Fibroblast of skin of abdomen (primary cell): Measurements from ENCODE around the gene PRELID2.
"Not testable (repeated sequence)": the region's sequence is repeated elsewhere in the genome, so short reads cannot be mapped to it uniquely, and the experiment has no call there.

Source experiments
- DNase-seq: peaks from one replicate; pipeline ENCODE4 v3.0.0-alpha.2; 2013

The PRELID2 gene

DNA sequence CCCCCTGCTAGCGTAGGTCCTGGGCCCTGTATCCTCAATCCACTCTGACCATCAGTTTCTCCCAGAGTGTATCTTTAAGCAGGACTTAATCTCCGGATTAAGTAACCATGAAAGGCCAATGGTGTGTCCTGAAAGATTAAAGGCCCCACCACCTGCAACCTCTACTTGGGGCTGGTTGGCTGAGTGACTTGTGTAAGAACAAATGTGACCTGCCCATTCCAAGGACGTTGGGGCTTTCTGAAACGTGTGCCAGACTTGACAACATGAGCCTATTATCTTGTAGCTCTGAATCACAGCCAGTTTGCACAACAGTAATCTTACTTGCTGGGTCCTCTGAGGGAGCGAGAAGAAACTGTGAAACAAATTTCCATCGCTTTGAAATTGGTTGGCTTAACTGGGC lies 3.1 kb upstream of the PRELID2 start:
- DNase-seq: no peak

- not testable (repeated sequence) for DNase-seq
Measured at GRCh38 chr5:145836241-145836640, 1.1 kb upstream of the PRELID2 start.

DNA sequence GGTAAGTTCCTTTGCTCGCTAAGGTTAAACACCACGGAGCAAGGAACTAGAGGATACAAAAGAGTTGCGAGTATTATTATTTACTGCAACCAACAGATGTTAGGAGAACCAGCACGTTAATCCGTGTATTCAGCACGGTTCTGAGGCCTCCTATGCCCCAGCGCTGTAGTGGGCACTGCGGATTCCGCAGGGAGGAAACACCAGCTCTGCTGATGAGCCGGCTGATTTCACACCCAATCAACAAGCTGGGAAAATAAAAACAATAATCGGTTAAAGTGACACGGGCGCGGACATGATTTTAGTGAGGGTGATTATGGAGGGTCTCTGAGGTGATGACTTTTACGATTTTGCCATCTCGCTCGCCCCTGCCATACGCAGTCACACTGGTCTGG lies 702 bp upstream of the PRELID2 start:
- no peak for DNase-seq

- DNase-seq: no peak
Measured at GRCh38 chr5:145834554-145834916, 607 bp downstream of the PRELID2 start.

DNA sequence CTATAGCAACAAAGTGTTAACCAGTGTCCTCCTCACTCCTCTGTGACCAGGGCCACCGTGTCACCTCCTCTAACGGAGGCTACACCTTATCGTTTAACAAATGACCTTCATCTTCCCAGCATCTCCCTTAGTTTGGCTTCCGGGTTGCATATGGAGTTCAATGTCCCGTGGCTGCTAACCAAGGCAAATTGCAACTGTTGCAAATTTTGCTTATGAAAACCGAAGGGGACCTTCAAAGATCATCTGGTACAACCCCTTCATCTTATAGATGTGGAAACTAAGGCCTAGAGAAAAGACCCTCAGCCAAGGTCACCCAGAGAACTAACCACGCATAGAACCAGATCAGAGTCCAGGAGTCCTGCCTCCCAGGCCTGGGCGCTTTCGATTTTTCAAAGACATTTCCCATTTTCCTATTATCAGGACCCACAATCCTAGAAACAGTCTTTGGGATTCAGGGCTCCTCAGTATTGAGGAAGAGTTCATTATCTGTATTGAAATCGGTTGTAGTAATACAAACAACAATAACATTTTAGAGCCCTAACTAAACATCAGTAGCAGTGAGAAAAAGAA lies 1.4 kb downstream of the PRELID2 start:
- no peak for DNase-seq

- peak; percentile 51 for DNase-seq
Measured at GRCh38 chr5:145830594-145830993, 4.5 kb downstream of the PRELID2 start.

DNA sequence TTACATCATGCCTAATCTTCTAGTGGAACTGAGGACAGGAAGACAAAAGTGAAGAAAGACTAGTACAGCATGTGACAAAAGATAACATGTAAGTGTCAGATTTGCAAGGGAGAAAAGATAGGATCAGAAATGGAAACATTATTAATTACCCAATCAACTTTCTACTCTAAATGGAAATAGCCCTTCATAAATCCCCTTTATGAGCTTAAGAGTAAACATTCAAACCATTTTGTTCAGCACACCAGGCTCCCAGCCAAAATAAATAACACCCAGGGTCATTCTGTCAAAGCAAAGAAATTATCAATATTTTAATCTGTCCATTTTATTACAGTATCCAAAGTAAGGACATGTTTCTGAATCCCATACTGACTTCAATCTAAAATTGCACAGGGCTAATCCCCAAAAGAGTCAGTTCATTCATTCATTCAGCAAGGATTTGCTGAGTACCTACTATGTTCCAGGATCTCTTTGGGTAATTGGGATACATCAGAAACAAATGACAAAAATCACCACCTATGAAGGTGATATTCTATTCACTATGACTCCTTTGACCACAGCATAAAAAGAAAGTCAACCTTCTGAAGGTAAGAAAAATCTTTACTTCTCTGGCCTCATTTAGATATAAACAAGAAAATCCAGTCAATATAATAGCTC lies 5.3 kb downstream of the PRELID2 start:
- no peak for DNase-seq

GRCh38 chr5:145826895-145827674 lies 8.1 kb downstream of the PRELID2 start:
- no peak for DNase-seq

DNA sequence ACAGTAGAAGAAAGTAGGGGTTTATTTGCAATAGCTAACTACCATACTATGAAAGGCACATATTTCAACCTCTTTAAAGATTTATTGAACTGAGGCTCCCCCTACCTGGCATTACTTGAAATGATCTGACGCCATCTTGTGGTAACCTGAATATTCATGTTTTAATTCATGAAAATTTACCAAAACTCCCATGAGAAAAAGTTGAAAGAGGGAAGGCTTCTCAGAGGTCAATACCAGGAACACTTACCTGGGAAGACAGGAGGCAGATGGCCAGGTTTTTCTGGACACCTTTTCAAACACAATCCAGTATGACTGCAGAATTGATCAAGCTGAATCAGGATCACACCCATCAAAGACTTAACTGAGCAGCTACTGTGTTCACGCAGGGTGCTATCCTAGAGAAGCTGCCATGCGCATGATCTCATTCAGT lies 9.4 kb downstream of the PRELID2 start:
- DNase-seq: peak; percentile 61

DNA sequence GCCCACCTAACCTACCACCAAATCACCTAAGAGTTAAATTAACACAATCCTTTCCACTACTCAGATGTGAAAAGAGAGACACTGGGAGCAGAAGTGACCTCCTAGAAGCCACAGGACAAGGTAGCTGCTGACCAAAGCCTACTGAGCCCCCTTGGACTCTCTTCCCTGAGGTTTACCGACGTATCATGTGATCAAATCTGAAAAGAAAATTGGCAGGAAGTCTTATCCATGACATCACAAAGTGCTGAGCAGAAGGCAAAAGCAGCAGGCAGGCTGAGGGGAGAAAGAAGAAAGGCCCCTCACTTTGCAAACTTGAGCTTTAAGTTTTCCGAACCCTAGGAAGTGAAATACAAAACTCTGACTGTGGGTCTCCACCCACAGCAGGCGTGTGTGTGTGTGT lies 11.1 kb downstream of the PRELID2 start:
- DNase-seq: peak; percentile 18

- no peak for DNase-seq
Measured at GRCh38 chr5:145818604-145819003, 16.5 kb downstream of the PRELID2 start.

GRCh38 chr5:145812877-145813276 lies 22.3 kb downstream of the PRELID2 start:
- DNase-seq: no peak

GRCh38 chr5:145811834-145812625 lies 23.1 kb downstream of the PRELID2 start:
- peak; percentile 27 for DNase-seq

- no peak for DNase-seq
Measured at GRCh38 chr5:145806923-145807322, 28.2 kb downstream of the PRELID2 start.

GRCh38 chr5:145805819-145806218 lies 29.3 kb downstream of the PRELID2 start:
- DNase-seq: no peak

DNA sequence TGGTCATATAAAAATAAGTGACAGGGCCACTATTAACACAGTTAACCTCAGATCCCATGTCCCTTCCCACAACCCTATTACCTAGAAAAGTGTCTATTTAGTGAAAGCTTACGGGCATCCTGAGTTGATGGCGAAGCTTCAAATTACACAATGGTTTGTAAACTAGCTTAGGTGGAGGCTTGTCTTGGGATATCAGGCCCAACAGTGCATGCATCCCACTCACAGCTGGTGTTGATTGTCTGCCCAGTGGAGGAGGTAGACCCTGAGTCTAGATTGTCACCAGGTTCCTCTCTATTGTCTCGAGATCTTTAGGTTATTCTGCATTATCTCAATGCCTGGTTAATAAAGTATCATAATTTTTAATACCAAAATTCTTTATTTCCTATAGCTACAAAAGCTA lies 30.4 kb downstream of the PRELID2 start:
- no peak for DNase-seq

DNA sequence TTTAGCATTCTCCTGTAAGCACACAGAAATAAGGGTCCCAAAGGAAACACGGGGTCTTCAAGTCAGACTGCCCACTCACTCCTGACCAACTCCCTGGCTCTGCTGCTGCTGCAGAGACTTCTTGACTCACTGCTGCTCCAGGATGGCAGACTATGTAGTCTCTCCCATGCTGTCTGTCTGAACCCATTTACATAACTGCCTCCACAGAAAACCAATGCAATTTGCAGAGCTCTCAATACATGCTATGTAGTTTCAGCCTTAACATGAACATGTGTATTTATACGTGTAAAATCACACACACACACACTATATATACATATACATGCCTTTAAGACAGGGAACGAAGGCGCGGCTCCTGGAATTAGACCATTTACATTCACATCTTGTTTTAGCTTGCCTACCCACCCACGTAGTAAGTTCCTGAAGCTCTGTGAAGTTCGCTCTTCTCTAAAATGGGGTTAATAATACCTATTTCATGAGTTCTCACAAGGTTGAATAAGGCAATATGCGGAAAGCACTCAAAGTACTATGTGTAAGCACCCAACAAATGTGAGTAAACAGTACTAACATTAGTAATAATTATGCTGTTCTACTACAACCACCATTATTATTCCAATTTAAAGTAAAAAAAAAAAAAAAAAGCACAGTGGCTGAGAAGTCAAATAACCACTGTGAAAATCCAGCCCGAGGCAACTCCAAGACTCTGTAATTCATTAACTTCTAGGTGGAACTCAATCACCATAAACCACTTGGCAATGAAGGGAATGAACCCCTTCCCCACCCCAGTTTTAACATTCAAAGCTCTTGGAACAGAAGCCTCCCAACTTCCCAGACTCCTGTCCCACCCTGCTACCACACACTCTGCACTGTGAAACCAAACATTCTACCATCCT lies 31.8 kb downstream of the PRELID2 start:
- no peak for DNase-seq

GRCh38 chr5:145801195-145801594 lies 33.9 kb downstream of the PRELID2 start:
- no peak for DNase-seq

- DNase-seq: no peak
Measured at GRCh38 chr5:145800181-145800580, 35.0 kb downstream of the PRELID2 start.

GRCh38 chr5:145798503-145798902 lies 36.6 kb downstream of the PRELID2 start:
- not testable (repeated sequence) for DNase-seq

GRCh38 chr5:145797336-145797735 lies 37.8 kb downstream of the PRELID2 start:
- DNase-seq: peak; percentile 24

- no peak for DNase-seq
Measured at GRCh38 chr5:145796318-145796717, 38.8 kb downstream of the PRELID2 start.
